ENCODE data around the gene ITFG1.

The ITFG1 gene

GRCh38 chr16:47244206-47244605 is 216.7 kb downstream of the ITFG1 start:
- no peak for TF ChIP-seq CTCF (IDR thresholded peaks at IDR 0.05; ENCODE audit: extremely low read depth, missing control alignments)
- DNase-seq (ENCODE audit: low spot score) = no peak

GRCh38 chr16:47241061-47241460 is 219.8 kb downstream of the ITFG1 start:
- no peak for TF ChIP-seq CTCF (IDR thresholded peaks at IDR 0.05; ENCODE audit: extremely low read depth, missing control alignments)
- no peak for DNase-seq (ENCODE audit: low spot score)

- DNase-seq (ENCODE audit: low spot score) = no peak
- no peak for TF ChIP-seq CTCF (IDR thresholded peaks at IDR 0.05; ENCODE audit: extremely low read depth, missing control alignments)
Observed at GRCh38 chr16:47236716-47237115, 224.1 kb downstream of the ITFG1 start.

- DNase-seq (ENCODE audit: low spot score) = no peak
- no peak for TF ChIP-seq CTCF (IDR thresholded peaks at IDR 0.05; ENCODE audit: extremely low read depth, missing control alignments)
Observed at GRCh38 chr16:47230296-47230695, 230.6 kb downstream of the ITFG1 start.

- TF ChIP-seq CTCF (IDR thresholded peaks at IDR 0.05; ENCODE audit: extremely low read depth, missing control alignments) = no peak
- no peak for DNase-seq (ENCODE audit: low spot score)
Observed at GRCh38 chr16:47229053-47230050, 231.5 kb downstream of the ITFG1 start.

GRCh38 chr16:47228241-47228640 is 232.6 kb downstream of the ITFG1 start:
- no peak for DNase-seq (ENCODE audit: low spot score)
- no peak for TF ChIP-seq CTCF (IDR thresholded peaks at IDR 0.05; ENCODE audit: extremely low read depth, missing control alignments)

- no peak for DNase-seq (ENCODE audit: low spot score)
- TF ChIP-seq CTCF (IDR thresholded peaks at IDR 0.05; ENCODE audit: extremely low read depth, missing control alignments) = no peak
Observed at GRCh38 chr16:47213761-47214440, 247.0 kb downstream of the ITFG1 start.

All from GM20000 (cell line).